ENCODE measurements around the gene MFSD12. TPM values are rescaled to one million over a fixed set of nuclear protein-coding genes. Genes with fewer than 3 reads are reported as not detected.

MFSD12 gene
- polyA plus RNA-seq, 3 donors, result 47.9 to 150 (median 55.5) TPM

- Mint-ChIP-seq H3K9me3 (peaks cover 0 to 2% (median 0%) of the 10 kb centered on the region in 7 donors), H3K4me3 (no peak overlapping the region), H3K27ac (peak overlapping the region in 5 of 7 donors; percentile 97 to 99 (median 98)), H3K27me3 (ENCODE audit: low read depth in 3 of 3) (no peaks in the 10 kb centered on the region), H3K36me3 (peaks cover 32 to 36% of the 10 kb centered on the region in 2 donors), H3K4me1 (peaks cover 65% of the 10 kb centered on the region)
- H3K36me3 ChIP-seq (replicated peaks in 1 of 2; ENCODE audit: control insufficient read depth in 1 of 2, insufficient read depth in 2 of 2, low read length in 2 of 2), result peaks cover 11 to 25% of the 10 kb centered on the region in 2 donors
- peaks cover 32% of the 10 kb centered on the region for H4K20me1 ChIP-seq (ENCODE audit: insufficient read depth, low read length)
- 95% methylated on average over 8 of the region's 9 CpGs for WGBS (ENCODE audit: insufficient coverage)
- no peak overlapping the region for H2AFZ ChIP-seq (ENCODE audit: insufficient read depth, low read depth, low read length, poor library complexity, severe bottlenecking)
- no peaks in the 10 kb centered on the region for H3K9me3 ChIP-seq (replicated peaks in 1 of 2; ENCODE audit: control insufficient read depth in 1 of 2, insufficient read depth in 1 of 2, low read length in 2 of 2)
- no peak overlapping the region for H3K9ac ChIP-seq (ENCODE audit: insufficient read depth, low read length, poor library complexity, severe bottlenecking)
- H3K4me2 ChIP-seq (replicated peaks; ENCODE audit: extremely low read depth, low read length, poor library complexity, severe bottlenecking), result no peak overlapping the region
- TF ChIP-seq, protein P1, sequence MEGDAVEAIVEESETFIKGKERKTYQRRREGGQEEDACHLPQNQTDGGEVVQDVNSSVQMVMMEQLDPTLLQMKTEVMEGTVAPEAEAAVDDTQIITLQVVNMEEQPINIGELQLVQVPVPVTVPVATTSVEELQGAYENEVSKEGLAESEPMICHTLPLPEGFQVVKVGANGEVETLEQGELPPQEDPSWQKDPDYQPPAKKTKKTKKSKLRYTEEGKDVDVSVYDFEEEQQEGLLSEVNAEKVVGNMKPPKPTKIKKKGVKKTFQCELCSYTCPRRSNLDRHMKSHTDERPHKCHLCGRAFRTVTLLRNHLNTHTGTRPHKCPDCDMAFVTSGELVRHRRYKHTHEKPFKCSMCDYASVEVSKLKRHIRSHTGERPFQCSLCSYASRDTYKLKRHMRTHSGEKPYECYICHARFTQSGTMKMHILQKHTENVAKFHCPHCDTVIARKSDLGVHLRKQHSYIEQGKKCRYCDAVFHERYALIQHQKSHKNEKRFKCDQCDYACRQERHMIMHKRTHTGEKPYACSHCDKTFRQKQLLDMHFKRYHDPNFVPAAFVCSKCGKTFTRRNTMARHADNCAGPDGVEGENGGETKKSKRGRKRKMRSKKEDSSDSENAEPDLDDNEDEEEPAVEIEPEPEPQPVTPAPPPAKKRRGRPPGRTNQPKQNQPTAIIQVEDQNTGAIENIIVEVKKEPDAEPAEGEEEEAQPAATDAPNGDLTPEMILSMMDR (IDR thresholded peaks at IDR 0.05), result no peak
- H3K27ac ChIP-seq (ENCODE audit: low read depth in 1 of 2, low read length in 2 of 2), result peak overlapping the region in 1 of 2 donors; percentile 10
- H3K4me3 ChIP-seq (replicated peaks in 1 of 3; ENCODE audit: low read depth in 2 of 3, low read length in 3 of 3), result no peak overlapping the region
- H3K27me3 ChIP-seq (ENCODE audit: control insufficient read depth in 2 of 2, insufficient read depth in 2 of 2, low read length in 2 of 2), result no peaks in the 10 kb centered on the region
- peaks cover 78 to 85% of the 10 kb centered on the region in 2 donors for H3K4me1 ChIP-seq (ENCODE audit: control insufficient read depth in 1 of 2, insufficient read depth in 2 of 2, low read length in 2 of 2)
- no peak for DNase-seq
- peaks cover 73% of the 10 kb centered on the region for H3K79me2 ChIP-seq (ENCODE audit: insufficient read depth, low read length)
- intact Hi-C loops (cut with micrococcal nuclease), result loop anchor here in 1 of 2 donors (5.0 kb wide), 1 partner anchor 44 kb away; the partner anchor contains the start of gene FZR1
Observed at GRCh38 chr19:3551792-3552095, 5.6 kb downstream of the MFSD12 start.

DNA sequence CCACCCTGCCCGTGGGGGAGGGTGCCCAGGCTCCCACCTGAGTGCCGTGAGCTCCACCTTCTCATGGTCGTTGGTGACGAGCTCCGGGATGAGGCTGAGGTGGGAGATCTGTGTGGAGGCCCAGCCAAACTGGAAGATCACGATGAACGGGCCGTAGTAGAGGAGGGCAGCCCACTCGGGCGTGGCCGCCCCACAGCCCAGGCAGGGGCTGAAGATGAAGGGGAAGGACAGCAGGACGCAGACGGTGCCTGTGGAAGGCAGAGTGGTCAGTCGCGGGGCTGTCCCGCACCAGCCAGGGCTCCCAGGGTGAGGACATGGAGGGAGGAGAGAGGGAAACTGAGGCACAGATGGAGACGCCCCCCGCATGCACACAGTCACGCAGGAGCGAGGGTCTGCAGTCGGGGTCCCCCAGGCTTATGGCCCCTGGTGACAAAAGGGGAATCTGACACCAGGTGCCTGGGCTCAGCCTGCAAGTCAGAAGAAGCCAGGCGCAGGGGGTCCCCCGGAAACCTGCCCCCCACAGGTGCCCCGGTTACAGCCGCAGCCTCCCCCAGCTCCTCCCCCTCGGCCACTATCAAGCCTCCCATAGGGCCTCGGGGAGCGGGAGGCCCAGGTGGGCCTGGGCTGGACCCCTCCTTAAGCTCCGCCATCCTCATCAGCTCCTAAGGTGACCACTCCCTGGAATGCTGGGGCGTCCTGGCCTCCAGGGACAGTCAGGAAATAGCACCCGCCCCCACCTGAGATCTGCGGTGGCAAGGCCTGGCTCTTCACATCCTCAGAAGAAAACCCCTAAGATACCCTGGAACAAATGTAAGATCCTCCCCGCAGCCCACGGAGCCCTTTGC, 6.2 kb downstream of the MFSD12 start:
- Histone ChIP-seq H3K79me2 (ENCODE audit: insufficient read depth, low read length) (peaks cover 69% of the 10 kb centered on the region), H2AFZ (ENCODE audit: insufficient read depth, low read depth, low read length, poor library complexity, severe bottlenecking) (no peak overlapping the region), H3K4me3 (replicated peaks in 1 of 3; ENCODE audit: low read depth in 2 of 3, low read length in 3 of 3) (no peak overlapping the region), H3K27ac (ENCODE audit: low read depth in 1 of 2, low read length in 2 of 2) (no peak overlapping the region), H3K4me1 (ENCODE audit: control insufficient read depth in 1 of 2, insufficient read depth in 2 of 2, low read length in 2 of 2) (peaks cover 72 to 79% of the 10 kb centered on the region in 2 donors), H3K4me2 (replicated peaks; ENCODE audit: extremely low read depth, low read length, poor library complexity, severe bottlenecking) (no peak overlapping the region), H4K20me1 (ENCODE audit: insufficient read depth, low read length) (peaks cover 31% of the 10 kb centered on the region), H3K36me3 (replicated peaks in 1 of 2; ENCODE audit: control insufficient read depth in 1 of 2, insufficient read depth in 2 of 2, low read length in 2 of 2) (peaks cover 15 to 31% of the 10 kb centered on the region in 2 donors), H3K9ac (ENCODE audit: insufficient read depth, low read length, poor library complexity, severe bottlenecking) (no peak overlapping the region), H3K9me3 (replicated peaks in 1 of 2; ENCODE audit: control insufficient read depth in 1 of 2, insufficient read depth in 1 of 2, low read length in 2 of 2) (no peaks in the 10 kb centered on the region), H3K27me3 (ENCODE audit: control insufficient read depth in 2 of 2, insufficient read depth in 2 of 2, low read length in 2 of 2) (no peaks in the 10 kb centered on the region)
- TF ChIP-seq, protein P1 (IDR thresholded peaks at IDR 0.05), result no peak
- 96% methylated on average over 30 of the region's 34 CpGs for WGBS (ENCODE audit: insufficient coverage)
- intact Hi-C loops (cut with micrococcal nuclease), result loop anchor here in 1 of 2 donors (5.0 kb wide), 1 partner anchor 44 kb away; the partner anchor contains the start of gene FZR1
- Mint-ChIP-seq H3K4me1 (peaks cover 59% of the 10 kb centered on the region), H3K4me3 (peak overlapping the region in 1 of 2 donors; percentile 11), H3K36me3 (peaks cover 31 to 40% of the 10 kb centered on the region in 2 donors), H3K9me3 (peaks cover 0 to 2% (median 0%) of the 10 kb centered on the region in 7 donors), H3K27ac (peak overlapping the region in 5 of 7 donors; percentile 97 to 99 (median 98)), H3K27me3 (ENCODE audit: low read depth in 3 of 3) (no peaks in the 10 kb centered on the region)
- DNase-seq, result no peak
